Eye (tissue), 1 donor: ENCODE measurements around the gene ANO9.

Experiments used
- DNase-seq: peaks from one replicate; pipeline ENCODE4 v3.0.0-alpha.2; 2015

Gene ANO9, protein sequence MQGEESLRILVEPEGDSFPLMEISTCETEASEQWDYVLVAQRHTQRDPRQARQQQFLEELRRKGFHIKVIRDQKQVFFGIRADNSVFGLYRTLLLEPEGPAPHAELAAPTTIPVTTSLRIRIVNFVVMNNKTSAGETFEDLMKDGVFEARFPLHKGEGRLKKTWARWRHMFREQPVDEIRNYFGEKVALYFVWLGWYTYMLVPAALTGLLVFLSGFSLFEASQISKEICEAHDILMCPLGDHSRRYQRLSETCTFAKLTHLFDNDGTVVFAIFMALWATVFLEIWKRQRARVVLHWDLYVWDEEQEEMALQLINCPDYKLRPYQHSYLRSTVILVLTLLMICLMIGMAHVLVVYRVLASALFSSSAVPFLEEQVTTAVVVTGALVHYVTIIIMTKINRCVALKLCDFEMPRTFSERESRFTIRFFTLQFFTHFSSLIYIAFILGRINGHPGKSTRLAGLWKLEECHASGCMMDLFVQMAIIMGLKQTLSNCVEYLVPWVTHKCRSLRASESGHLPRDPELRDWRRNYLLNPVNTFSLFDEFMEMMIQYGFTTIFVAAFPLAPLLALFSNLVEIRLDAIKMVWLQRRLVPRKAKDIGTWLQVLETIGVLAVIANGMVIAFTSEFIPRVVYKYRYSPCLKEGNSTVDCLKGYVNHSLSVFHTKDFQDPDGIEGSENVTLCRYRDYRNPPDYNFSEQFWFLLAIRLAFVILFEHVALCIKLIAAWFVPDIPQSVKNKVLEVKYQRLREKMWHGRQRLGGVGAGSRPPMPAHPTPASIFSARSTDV

GRCh38 chr11:441418-442274, at the start of gene ANO9:
ANO9 (minus strand) TSS chr11:442011; CDS start chr11:441926, 85 bp downstream.
- DNase-seq: peak; percentile 52

DNA sequence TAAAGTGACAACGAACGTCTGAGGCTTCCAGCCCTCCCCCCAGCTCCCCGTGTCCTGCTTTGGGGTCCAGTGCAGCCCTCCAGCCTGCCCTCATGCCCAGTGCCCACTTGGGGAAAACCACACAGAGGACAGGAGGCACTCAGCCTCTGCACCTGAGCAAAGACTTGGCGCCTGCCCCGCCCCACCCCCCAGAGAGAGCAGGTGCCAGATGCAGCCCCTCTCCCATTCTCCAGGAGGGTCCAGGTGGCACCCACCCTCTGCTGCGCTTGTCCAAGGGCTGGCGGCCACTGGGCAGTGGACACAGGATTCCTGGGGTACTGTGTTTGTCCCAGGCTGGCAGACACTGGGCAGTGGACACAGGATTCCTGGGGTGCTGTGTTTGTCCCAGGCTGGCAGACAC, 49.5 kb upstream of the ANO9 start:
- DNase-seq: no peak

- no peak for DNase-seq
These were observed 49.1 kb upstream of the ANO9 start for GRCh38 chr11:490930-491260.

DNA sequence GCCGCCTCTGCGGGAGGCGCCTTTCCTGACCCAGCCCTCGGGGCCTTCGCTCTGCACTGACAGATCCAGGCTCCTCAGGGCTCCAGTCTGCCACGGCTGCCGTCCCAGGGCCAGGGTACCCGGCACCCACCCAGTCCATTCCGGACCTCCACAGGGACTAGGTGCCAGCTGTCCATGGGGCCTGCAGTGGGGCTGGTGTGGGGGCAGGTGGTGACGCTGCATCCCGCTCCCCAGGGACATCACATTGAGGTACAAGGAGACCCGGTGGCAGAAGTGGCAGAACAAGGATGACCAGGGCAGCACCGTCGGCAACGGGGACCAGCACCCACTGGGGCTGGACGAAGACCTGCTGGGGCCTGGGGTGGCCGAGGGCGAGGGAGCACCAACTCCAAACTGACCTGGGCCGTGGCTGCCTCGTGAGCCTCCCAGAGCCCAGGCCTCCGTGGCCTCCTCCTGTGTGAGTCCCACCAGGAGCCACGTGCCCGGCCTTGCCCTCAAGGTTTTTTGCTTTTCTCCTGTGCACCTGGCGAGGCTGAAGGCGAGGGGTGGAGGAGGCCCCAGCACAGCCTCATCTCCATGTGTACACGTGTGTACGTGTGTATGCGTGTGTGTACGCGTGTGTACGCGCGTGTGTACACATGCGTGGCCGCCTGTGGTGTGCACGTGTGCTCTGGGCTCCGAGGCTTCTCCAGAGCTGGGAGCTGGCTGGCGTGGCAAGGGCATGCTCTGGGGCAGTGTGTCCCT, 48.5 kb upstream of the ANO9 start:
- no peak for DNase-seq

DNA sequence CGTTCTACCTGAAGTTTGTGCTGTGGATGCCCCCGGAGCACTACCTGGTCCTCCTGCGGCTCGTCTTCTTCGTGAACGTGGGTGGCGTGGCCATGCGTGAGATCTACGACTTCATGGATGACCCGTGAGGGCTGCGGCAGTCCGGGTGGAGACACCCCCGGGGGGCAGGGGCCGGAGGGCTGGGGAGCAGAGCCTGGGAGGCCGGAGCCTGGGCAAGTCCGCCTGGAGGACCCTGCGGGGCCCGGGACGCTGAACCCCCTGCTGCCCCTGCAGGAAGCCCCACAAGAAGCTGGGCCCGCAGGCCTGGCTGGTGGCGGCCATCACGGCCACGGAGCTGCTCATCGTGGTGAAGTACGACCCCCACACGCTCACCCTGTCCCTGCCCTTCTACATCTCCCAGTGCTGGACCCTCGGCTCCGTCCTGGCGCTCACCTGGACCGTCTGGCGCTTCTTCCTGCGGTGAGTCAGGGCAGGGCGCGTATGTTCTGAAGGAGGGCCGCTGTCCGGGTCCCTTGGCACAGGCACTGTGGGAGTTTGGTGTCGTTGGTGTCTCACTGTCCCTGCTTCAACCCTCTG, 47.9 kb upstream of the ANO9 start:
- no peak for DNase-seq

DNA sequence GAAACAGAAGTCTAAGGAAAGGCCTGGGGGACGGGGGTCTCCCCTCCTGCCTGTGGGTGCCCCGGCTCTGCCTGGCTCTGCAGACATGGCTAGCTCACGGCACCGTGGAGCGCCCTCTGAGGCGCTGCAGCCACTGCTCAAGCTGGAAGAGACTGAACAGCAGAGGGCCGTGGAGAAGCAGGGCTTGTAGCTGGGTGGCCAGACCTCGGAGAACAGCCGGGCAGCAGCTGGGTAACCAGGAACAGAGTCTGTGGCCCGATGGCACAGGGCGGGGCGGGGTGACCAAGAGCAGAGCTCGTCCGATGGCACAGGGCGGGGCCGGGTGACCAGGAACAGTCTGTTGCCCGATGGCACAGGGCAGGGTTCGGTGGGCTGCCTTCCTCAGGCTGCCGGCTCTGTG, 47.2 kb upstream of the ANO9 start:
- no peak for DNase-seq

DNA sequence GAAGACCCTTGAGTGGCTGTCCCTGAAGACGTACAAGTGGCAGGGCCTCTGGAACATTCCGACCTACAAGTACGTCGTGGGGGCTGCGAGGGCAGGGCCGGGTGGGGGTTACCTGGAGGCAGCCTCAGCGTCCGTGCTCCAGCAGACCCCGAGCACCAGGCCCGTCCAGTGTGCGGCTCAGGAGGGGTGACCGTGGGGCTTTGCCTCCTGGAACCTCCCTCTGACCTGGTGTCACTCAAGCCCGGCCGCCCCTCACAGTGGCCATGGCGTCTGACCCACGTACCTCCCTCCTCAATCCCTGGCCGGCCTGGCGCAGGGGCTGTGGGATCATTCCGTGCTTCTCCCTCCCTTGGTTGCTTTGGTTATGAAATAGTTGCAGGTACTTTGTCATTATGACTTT, 46.8 kb upstream of the ANO9 start:
- DNase-seq: no peak

GRCh38 chr11:488062-488461, 46.3 kb upstream of the ANO9 start:
- no peak for DNase-seq

DNA sequence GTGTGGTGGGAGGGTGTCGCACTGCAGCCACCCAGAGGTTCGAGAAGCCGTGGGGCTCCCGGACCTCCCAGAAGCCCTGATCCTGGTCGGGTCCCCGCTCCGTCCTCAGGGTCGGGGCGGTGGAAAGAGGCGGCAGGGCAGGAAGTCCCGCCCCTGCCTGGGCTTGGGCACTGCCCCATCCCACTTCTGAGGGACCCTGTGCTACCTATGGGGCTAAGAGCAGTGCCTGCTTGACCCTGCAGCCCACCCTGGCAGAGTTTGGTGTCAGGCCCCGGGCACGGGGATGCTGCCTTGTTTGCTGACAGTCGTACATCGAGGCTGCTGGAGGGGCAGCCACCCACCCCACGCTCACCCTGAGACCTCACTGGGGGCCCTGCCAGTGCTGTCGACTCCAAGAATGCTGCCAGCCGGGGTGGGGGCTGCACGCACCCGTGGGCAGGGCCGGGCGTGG, 45.8 kb upstream of the ANO9 start:
- no peak for DNase-seq

- no peak for DNase-seq
These were observed 44.4 kb upstream of the ANO9 start for GRCh38 chr11:486189-486588.

GRCh38 chr11:484616-485015, 42.8 kb upstream of the ANO9 start:
- no peak for DNase-seq

DNA sequence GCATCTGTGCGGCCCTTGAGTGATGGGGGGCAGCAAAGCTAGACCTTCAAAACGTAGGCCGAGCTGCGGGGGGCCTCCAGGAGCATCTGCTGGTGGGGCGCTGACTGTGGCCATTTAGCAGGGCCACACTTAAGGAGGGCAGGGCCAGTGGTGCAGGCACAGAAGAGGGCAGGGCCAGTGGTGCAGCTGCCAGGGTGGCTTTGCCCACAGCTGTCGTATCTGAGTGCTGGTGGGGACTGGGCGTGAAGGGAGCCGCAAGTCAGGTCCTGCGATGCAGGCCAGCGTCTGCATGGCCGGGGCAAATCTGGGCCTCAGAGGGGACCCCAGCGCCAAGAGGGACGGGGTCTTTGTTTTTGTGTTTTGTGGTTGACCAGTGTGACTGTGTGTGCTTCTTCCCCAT, 37.5 kb upstream of the ANO9 start:
- DNase-seq: no peak

GRCh38 chr11:477052-477715, 35.4 kb upstream of the ANO9 start:
- no peak for DNase-seq

DNA sequence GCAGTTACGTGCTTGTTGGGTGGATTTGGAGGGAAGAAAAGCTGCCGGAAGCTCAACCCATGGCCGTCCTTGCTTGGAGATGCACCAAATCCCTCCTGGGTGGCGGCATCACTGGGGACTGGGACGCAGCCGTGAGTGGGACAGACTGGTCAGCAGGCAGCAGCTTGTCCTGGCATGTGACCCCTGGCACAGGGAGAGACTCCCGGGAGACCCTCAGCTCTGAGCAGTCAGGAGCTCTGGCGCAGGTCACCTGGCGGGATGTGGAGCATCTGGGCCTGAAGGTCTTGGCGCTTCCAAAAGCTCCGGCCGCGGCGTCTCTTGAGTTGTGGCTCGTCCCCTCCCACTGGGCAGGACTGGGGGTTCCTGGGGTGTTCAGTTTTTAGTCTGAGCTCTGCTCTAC, 34.6 kb upstream of the ANO9 start:
- no peak for DNase-seq

GRCh38 chr11:475941-476340, 34.1 kb upstream of the ANO9 start:
- DNase-seq: no peak

GRCh38 chr11:474914-475506, 33.2 kb upstream of the ANO9 start:
- no peak for DNase-seq

DNA sequence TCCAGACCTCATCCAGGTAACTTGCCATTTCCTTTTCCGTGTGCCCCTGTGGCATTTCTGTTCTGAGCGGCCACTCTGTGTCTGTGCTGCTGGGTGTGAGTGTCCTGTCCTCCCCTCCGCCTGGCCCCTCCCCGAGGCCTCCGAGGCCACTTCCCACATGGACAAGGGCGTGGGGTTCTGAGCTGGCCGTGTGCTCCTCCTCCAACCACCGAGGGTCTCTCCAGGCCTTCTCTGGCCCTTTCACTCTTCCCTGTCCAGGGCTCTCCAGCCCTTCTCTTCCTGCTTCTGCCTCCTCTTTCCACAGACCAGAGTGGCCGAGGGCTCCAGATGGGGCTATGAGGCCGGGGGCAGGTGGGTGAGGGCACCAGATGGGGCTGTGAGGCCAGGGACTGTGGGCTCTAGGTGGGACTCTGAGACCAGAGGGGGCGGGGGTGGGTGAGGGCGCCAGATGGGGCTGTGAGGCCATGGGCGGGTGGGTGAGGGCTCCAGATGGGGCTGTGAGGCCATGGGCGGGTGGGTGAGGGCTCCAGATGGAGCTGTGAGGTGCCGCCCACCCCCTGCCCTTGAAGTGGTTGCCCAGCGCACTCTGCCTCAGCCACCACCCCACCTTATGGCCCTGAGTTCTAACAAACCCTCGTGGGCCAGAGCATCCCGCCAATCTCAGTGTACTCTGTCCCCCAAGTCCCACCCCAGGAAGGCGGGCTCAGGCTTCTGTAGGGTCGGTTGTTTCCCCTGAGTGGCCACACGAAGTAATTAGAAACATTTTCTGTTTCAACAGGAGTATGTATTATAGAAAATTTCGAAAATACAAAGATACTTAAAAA, 32.4 kb upstream of the ANO9 start:
- DNase-seq: no peak

DNA sequence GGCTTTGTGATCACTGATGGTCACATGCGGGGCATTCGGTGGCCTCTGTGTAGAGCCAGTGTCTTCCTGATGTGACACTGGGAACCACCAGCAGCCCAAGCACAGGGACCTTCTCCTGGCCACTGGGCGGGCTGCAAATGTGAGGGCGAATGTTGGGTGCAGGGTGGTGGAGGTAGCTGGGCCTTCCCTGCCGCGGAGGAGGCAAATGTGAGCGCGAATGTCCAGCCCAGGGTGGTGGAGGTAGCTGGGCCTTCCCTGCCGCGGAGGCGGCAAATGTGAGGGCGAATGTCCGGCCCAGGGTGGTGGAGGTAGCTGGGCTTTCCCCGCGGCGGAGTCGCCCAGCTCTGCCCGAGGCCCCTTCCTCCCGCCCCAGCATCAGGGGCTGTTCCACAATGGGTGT, 31.6 kb upstream of the ANO9 start:
- no peak for DNase-seq

DNA sequence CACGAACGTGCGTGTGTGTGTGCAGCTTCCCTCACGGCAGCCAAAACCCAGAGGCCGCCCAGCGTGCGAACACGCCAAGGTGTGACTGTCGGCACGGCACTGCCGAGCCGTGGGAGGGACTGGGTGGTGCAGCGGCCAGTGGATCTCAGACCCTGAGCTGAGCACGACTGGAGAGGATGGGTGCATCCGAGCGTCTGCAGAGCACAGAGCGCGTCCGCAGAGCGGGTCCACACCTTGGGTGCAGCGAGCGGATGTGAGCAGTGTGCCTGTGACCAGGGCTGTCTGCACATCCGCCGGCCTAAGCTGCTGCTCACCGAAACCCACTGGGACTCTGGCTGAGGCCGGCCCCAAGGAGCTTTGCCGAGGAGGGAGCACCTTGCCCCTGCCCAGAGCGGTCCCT, 31.0 kb upstream of the ANO9 start:
- no peak for DNase-seq

- no peak for DNase-seq
These were observed 30.5 kb upstream of the ANO9 start for GRCh38 chr11:472272-472671.
